AG09309 (cell line): ENCODE results near the gene NAA60.

Source experiments
- DNase-seq: peaks from one replicate; pipeline ENCODE4 v3.0.0-alpha.2; 2010; ENCODE audit warnings: low read depth
- H3K4me3 ChIP-seq: 2 replicates; pipeline ENCODE4 v1.5.1; 2011; ENCODE audit warnings: mild to moderate bottlenecking, low read depth, low read length, moderate library complexity; ENCODE audit not compliant: control insufficient read depth
- TF ChIP-seq, protein P1 (sequence below): IDR thresholded peaks from 2 replicates; pipeline ENCODE4 v1.5.1; 2011; ENCODE audit warnings: mild to moderate bottlenecking, low read depth, low read length, inconsistent platforms; ENCODE audit not compliant: insufficient read depth, control insufficient read depth; ENCODE audit errors: missing control alignments

The NAA60 gene

DNA sequence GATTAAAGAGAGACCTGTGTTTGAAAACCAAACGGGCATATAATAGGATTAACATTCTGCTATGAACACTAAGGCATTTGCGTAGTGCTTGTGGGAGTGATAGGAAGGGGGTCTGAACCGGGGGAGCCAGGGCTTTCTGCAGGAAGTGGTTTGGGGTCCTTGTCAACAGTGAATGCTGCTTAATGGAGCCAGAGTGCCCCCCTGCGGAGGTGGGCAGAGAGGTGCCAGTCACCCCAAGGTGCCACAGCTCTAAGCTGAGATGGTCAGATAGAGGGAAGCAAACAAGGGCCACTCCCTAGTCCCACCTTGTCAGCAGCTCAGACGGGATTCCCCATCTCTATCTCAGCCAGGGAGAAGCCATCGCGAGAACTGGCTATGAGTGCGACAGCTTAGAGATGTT is 17.7 kb downstream of the NAA60 start:
- H3K4me3 ChIP-seq, result no peak overlapping the region

DNA sequence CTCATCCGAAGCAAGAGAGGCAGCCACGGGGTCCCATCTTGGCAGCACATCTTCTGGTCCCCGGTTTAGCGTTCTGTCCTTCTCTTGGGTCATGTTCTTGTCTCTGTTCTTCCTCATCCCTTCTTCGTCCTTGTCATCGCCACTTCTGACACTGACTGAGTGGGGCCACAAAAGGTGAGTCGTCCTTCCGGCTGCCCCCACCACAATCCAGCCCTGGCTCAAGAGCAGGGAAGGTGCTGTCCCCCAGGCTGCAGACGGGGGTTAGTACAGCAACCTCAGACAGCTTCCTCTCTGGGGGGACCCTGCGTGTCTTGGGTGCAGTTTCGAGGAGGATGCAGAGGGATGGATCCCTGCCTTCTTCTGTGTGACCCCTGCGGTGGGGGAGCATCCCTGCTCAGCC is 21.8 kb downstream of the NAA60 start:
- DNase-seq, result no peak
- TF ChIP-seq, protein P1, sequence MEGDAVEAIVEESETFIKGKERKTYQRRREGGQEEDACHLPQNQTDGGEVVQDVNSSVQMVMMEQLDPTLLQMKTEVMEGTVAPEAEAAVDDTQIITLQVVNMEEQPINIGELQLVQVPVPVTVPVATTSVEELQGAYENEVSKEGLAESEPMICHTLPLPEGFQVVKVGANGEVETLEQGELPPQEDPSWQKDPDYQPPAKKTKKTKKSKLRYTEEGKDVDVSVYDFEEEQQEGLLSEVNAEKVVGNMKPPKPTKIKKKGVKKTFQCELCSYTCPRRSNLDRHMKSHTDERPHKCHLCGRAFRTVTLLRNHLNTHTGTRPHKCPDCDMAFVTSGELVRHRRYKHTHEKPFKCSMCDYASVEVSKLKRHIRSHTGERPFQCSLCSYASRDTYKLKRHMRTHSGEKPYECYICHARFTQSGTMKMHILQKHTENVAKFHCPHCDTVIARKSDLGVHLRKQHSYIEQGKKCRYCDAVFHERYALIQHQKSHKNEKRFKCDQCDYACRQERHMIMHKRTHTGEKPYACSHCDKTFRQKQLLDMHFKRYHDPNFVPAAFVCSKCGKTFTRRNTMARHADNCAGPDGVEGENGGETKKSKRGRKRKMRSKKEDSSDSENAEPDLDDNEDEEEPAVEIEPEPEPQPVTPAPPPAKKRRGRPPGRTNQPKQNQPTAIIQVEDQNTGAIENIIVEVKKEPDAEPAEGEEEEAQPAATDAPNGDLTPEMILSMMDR, result no peak
- no peak overlapping the region for H3K4me3 ChIP-seq

More for the DNA sequence above, 17.7 kb downstream of the NAA60 start:
- no peak for DNase-seq
- TF ChIP-seq, protein P1, result no peak

DNA sequence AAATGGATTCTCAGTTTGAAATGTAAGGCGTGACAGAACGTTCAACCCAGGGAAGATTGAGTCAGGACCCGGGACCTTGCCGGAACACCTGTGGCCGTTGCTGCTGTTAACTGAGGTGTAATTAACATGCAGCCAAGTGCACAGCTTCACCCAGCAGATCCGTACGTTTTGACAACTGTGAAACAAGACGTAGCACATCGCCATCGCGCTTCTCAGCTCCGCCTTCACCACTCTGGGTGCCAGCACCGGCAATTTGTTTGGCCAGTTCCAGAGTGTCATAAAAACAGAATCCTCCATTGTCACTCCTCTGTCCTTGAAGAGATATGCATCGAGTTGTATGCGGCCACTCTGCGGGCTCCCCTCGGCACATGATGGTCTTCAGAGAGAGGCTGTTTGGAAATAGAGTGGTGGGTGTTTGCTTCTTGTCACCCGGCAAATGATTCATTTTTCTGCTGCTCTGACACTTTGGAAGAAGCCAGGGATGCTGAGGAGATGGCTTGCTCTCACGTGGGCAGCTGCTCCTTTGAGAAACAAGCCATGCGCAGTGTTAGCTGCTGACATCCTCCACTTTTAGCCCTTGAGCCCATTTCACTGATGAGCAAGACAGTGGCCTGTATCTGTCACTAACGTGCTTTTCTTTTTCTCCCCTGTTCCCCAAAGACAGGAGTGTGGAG is 22.6 kb downstream of the NAA60 start:
- TF ChIP-seq, protein P1, result no peak
- no peak overlapping the region for H3K4me3 ChIP-seq
- no peak for DNase-seq

DNA sequence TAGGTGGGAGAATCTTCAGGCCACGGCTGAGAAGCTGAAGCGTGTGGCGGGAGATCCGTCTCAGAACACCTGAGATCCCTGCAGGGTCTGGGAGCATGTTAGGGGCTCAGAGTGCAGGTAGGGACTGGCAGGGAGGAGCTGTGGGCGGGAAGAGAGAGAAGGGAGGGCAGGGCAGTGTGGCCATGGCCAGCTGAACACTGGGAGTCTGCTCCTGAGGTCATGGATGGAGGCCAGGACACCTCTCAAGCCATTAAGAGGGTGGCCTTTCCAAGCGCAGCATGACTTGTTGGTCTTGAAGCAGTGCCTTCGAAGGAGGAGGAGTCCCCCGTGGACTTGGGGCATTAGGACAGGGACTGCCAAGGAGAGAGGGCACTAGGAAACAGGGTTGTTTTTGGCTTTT is 23.7 kb downstream of the NAA60 start:
- no peak overlapping the region for H3K4me3 ChIP-seq
- no peak for DNase-seq

DNA sequence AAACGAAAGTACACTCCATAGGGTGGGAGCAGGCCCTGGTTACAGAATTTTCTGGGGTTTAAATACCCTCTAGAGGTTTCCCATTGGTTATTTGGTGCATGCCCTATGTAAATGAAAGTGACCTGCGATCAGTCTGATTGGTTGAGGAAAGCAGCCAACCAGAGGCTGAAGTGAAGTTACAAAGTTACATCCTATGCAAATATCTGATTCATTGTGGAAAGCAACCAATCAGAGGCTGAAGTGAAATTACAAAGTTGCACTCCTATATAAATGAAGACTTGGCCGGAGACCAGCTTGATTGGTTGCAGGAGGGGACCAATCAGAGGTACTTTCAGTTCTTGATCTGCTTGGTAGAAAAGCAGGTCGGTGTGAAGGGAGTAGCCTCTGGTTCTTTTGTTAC is 24.4 kb downstream of the NAA60 start:
- no peak for DNase-seq
- no peak overlapping the region for H3K4me3 ChIP-seq
- TF ChIP-seq, protein P1, result no peak

More for the DNA sequence above, 23.7 kb downstream of the NAA60 start:
- TF ChIP-seq, protein P1, result no peak

DNA sequence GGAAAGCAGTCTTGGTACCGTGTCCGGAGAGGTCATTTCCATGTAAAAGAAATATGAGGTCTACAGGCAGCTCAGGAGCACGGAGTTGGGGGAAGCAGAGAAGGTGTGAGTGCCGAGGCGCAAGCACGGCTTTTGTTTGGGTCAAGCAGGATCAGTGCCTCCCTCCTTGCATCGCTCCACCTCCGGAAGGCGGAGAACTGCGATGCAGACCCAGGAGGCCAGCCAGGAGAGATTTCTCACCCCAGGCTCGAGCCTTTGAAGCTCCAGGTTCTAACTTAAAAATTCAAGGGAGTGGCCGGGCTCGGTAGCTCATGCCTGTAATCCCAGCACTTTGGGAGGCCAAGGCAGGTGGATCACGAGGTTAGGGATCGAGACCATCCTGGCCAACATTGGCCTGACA is 25.0 kb downstream of the NAA60 start:
- TF ChIP-seq, protein P1, result no peak
- H3K4me3 ChIP-seq, result no peak overlapping the region

DNA sequence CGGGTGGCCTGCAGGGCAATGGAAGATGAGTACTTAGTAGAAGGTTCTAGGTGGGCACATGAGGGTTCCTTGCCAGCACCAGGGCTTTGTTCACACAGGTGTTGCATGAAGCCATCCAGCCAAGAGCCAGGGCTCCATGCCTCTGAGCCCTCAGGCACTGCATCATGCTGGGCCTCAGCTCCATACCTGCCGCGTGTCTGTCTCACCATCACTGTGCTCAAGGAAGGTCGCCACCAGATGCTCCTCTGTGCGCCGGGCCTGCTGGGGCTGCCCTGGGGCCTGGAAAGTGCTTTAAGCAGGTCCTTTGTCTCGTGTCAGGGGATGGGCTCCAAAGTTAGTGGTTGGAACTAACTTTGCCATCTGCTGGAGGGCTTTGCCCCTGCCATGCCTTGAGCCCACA is 26.3 kb downstream of the NAA60 start:
- DNase-seq, result no peak
- TF ChIP-seq, protein P1, result no peak
- no peak overlapping the region for H3K4me3 ChIP-seq

More for the DNA sequence above, 25.0 kb downstream of the NAA60 start:
- DNase-seq, result no peak
